Esophagus squamous epithelium (tissue), 4 donors: ENCODE data around the gene SEC14L5.

Source experiments
- CTCF ChIP-seq, 6 experiments: fragments of 450-650 bp in 4 of 6; fragments of 200-600 bp in 2 of 6; sonication (generic) in 2 of 6; IDR thresholded peaks; one replicate each; pipeline ENCODE4 v1.5.1; 2016 to 2019; ENCODE audit warnings: antibody characterized with exemption in 6 of 6, mild to moderate bottlenecking in 4 of 6, moderate library complexity in 4 of 6
- POLR2A ChIP-seq, 4 donors: fragments of 450-650 bp; IDR thresholded peaks; one replicate each; pipeline ENCODE4 v1.6.1; 2017; ENCODE audit warnings: antibody characterized with exemption in 4 of 4, mild to moderate bottlenecking in 4 of 4, moderate library complexity in 3 of 4

- TF ChIP-seq CTCF (IDR thresholded peaks at IDR 0.05) (no peak), POLR2A (IDR thresholded peaks at IDR 0.05) (no peak)
Observed at GRCh38 chr16:4925791-4926190, 32.3 kb upstream of the SEC14L5 start.
